HL-60 (cell line): ENCODE results near the gene FBLIM1.

Source experiments
- CTCF ChIP-seq: IDR thresholded peaks from one replicate; pipeline ENCODE4 v1.5.1; 2011; ENCODE audit warnings: low read length, control low read depth, inconsistent platforms; ENCODE audit not compliant: insufficient read depth
- GABPA ChIP-seq: IDR thresholded peaks from 2 replicates; pipeline ENCODE4 v1.6.1; 2012; ENCODE audit warnings: low read depth
- POLR2AphosphoS5 ChIP-seq: IDR thresholded peaks from 2 replicates; pipeline ENCODE4 v1.6.1; 2012; ENCODE audit warnings: low read depth
- REST ChIP-seq: IDR thresholded peaks from 2 replicates; pipeline ENCODE4 v1.6.1; 2012; ENCODE audit warnings: low read depth; ENCODE audit not compliant: insufficient replicate concordance
- SPI1 ChIP-seq: IDR thresholded peaks from 2 replicates; pipeline ENCODE4 v1.6.1; 2012; ENCODE audit warnings: low read depth, mild to moderate bottlenecking, borderline replicate concordance

GRCh38 chr1:15727424-15727823 lies 31.2 kb upstream of the FBLIM1 start:
- TF ChIP-seq REST (no peak), CTCF (no peak), POLR2AphosphoS5 (no peak), GABPA (no peak), SPI1 (no peak)
